Panc1 (cell line): ENCODE results near the gene C22orf42.

Source experiments
- CTCF ChIP-seq: fragments of 450-650 bp; IDR thresholded peaks from 2 replicates; pipeline ENCODE4 v1.5.1; 2017; ENCODE audit warnings: mild to moderate bottlenecking
- POLR2AphosphoS5 ChIP-seq: IDR thresholded peaks from 2 replicates; pipeline ENCODE4 v1.6.1; 2012; ENCODE audit warnings: mild to moderate bottlenecking, low read depth, low read length, moderate library complexity
- SIN3A ChIP-seq: IDR thresholded peaks from 2 replicates; pipeline ENCODE4 v1.6.1; 2012; ENCODE audit warnings: low read depth, mild to moderate bottlenecking, low read length, moderate library complexity, borderline replicate concordance; ENCODE audit not compliant: insufficient read depth
- TCF7L2 ChIP-seq: IDR thresholded peaks from 2 replicates; pipeline ENCODE4 v1.6.1; 2011; ENCODE audit warnings: mild to moderate bottlenecking, low read depth, low read length, inconsistent platforms

GRCh38 chr22:32120603-32121002 is 38.5 kb downstream of the C22orf42 start:
- TF ChIP-seq CTCF, result no peak
- TF ChIP-seq POLR2AphosphoS5, result no peak
- TF ChIP-seq SIN3A, result no peak
- TF ChIP-seq TCF7L2, result no peak
